Kidney (tissue), 14 donors: ENCODE measurements around the gene SWT1. TPM values are rescaled to one million over a fixed set of nuclear protein-coding genes. Genes with fewer than 3 reads are reported as not detected.

ENCODE experiments used
- DNase-seq, 5 donors: peaks; one replicate each; pipeline ENCODE4 v3.0.0-alpha.2; 2013 to 2020
- FAIRE-seq: peaks from 2 replicates; lab custom pipeline; 2012; peaks lifted over from hg19 to GRCh38; lab: Jason Lieb, UNC
- H3K27ac ChIP-seq, 2 donors: one replicate each; pipeline ENCODE4 v1.7.0; 2013; ENCODE audit warnings: low read depth in 2 of 2, low read length in 2 of 2, inconsistent platforms in 1 of 2
- H3K27me3 ChIP-seq: one replicate; pipeline ENCODE4 v1.7.1; 2013; ENCODE audit warnings: low read length, inconsistent platforms; ENCODE audit not compliant: control insufficient read depth, insufficient read depth
- H3K36me3 ChIP-seq, 3 donors: one replicate each; pipeline versions ENCODE4 v1.7.0 to v1.7.1; 2013; ENCODE audit warnings: low read length in 3 of 3, control low read depth in 1 of 3, inconsistent platforms in 1 of 3; ENCODE audit not compliant: insufficient read depth in 3 of 3, control insufficient read depth in 2 of 3
- H3K4me1 ChIP-seq, 3 donors: one replicate each; pipeline versions ENCODE4 v1.7.0 to v1.7.1; 2013; ENCODE audit warnings: low read length in 3 of 3, inconsistent platforms in 1 of 3, low read depth in 1 of 3; ENCODE audit not compliant: control insufficient read depth in 2 of 3, insufficient read depth in 2 of 3
- H3K4me3 ChIP-seq, 3 donors: one replicate each; pipeline versions ENCODE4 v1.7.0 to v1.8.1; 2013; ENCODE audit warnings: low read length in 3 of 3, control low read depth in 1 of 3, inconsistent platforms in 1 of 3
- H3K9ac ChIP-seq, 3 donors: one replicate each; pipeline versions ENCODE4 v1.7.0 to v1.7.1; 2013; ENCODE audit warnings: low read length in 3 of 3, control low read depth in 1 of 3, inconsistent platforms in 1 of 3
- H3K9me3 ChIP-seq, 3 donors: one replicate each; pipeline versions ENCODE4 v1.7.0 to v1.7.1; 2013; ENCODE audit warnings: low read length in 3 of 3, control low read depth in 1 of 3, inconsistent platforms in 1 of 3; ENCODE audit not compliant: control insufficient read depth in 2 of 3, insufficient read depth in 1 of 3
- CTCF ChIP-seq: IDR thresholded peaks from 3 replicates; pipeline ENCODE4 v1.5.1; 2012; ENCODE audit warnings: mild to moderate bottlenecking, moderate library complexity, borderline replicate concordance; ENCODE audit not compliant: insufficient read depth; ENCODE audit errors: extremely low read depth
- intact Hi-C: fragments of 100-400 bp; cut with DNase I; formaldehyde crosslinking; loops from one replicate; pipeline ENCODE4 v1.11.1; 2022
- polyA plus RNA-seq: library from polyadenylated mRNA; stranded (reverse); fragments of 350-450 nt; fragmentation: Illumina TruSeq; extraction: RNeasy Lipid Tissue Mini Kit (QIAGEN cat#74804); gene quantifications from one replicate; pipeline ENCODE4 v1.2.3, GENCODE V29; 2014; ENCODE audit warnings: low read depth, low replicate concordance; ENCODE audit not compliant: insufficient read depth
- total RNA-seq: library from RNA; stranded (reverse); fragmentation: NEBNext Ultra II Directional; extraction: Animal tissue kit (Norgen Biotek cat#: 25700); gene quantifications from one replicate; pipeline ENCODE4 v1.2.1, GENCODE V29; 2021
- donor health status: control.
- donor health status: control.
- donor health status: control.
- donor health status: control.
- donor health status: control.
- donor health status: DM: yes; HTN: yes; CAD: no.
- donor health status: Normal renal cell carcinoma (clear cell type).

Gene SWT1
- total and polyA plus RNA-seq, 2 donors from 2014 or later: 2.9 to 6.5 TPM

GRCh38 chr1:185312361-185313138 lies 155.6 kb downstream of the SWT1 start:
- Histone ChIP-seq H3K27me3 (no peaks in the 10 kb centered on the region), H3K9ac (peak overlapping the region in 1 of 3 donors; percentile 98), H3K4me1 (peaks cover 0 to 7% (median 3%) of the 10 kb centered on the region in 3 donors), H3K27ac (peak overlapping the region in 1 of 2 donors; percentile 48), H3K4me3 (peak overlapping the region in 2 of 3 donors; percentile 92 to 95), H3K9me3 (no peaks in the 10 kb centered on the region), H3K36me3 (peaks cover 3 to 23% (median 10%) of the 10 kb centered on the region in 3 donors)
- no peak for DNase-seq
- no peak for TF ChIP-seq CTCF
- intact Hi-C loops: no loop called here
- no peak for FAIRE-seq

DNA sequence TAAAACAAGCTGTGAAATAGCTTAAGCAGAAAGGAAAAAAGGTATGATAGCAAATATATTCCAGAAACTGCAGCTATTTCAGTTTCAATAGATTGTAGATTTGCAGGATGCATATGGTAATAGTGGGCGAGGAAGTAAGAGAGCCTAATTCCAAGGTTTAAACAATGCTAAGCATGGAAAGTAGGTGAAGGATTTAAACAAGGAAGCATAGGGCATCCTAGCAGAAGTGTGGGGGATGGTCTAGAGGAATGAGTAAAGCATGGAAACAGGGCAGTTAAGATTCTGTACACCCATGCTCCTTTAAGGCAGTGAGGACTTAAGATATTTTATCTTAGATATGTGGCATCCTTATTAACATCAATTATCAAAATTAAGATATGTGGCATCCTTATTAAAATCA lies 157.4 kb downstream of the SWT1 start:
- Histone ChIP-seq H3K9ac (peak overlapping the region; percentile 47 to 98 (median 68)), H3K9me3 (no peaks in the 10 kb centered on the region), H3K4me1 (peaks cover 3 to 14% (median 6%) of the 10 kb centered on the region in 3 donors), H3K4me3 (peak overlapping the region; percentile 69 to 95 (median 92)), H3K27ac (peak overlapping the region; percentile 54 to 66), H3K36me3 (peaks cover 0 to 8% (median 0%) of the 10 kb centered on the region in 3 donors), H3K27me3 (no peaks in the 10 kb centered on the region)
- DNase-seq (peak in 2 of 5 donors; percentile 42 to 45), FAIRE-seq (no peak)
- TF ChIP-seq CTCF: no peak
- intact Hi-C loops: no loop called here

DNA sequence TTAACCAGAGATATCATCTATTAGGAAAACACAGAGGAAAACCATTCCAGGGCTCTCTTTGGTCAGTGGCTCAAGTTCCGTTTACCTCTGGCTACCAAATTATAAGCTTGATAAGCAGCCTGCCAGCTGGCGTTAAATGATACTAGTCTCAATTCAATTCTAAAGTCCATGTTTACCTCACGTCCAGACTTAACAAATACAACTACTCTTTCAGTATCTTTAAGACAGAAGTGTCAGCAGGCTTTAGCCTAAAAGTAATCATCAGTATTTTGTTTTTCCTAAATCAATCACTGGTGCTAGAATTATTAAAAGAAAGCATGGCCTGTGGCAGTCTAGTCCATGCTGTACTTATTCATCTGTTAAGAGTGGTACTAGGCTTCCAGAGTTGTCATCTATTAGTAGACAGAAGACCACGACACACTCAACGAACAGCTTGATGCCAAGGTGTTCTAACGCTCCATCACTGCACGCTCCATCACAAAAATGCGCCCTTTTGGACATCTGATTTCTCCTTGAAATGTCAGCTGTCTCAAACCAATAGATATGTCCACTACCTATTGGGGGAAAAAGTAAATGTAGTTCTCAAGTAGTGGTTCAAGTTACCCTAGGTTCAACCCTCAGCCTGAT lies 158.6 kb downstream of the SWT1 start:
- intact Hi-C loops: no loop called here
- peak overlapping the region; percentile 97 for H3K27ac ChIP-seq
- FAIRE-seq (no peak), DNase-seq (peak in 1 of 5 donors; percentile 38)
- H3K4me1 ChIP-seq: peaks cover 0 to 14% (median 6%) of the 10 kb centered on the region in 3 donors
- TF ChIP-seq CTCF: no peak
- no peaks in the 10 kb centered on the region for H3K9me3 ChIP-seq
- peak overlapping the region; percentile 47 to 98 (median 87) for H3K9ac ChIP-seq
- H3K36me3 ChIP-seq: peaks cover 0 to 8% (median 0%) of the 10 kb centered on the region in 3 donors
- no peaks in the 10 kb centered on the region for H3K27me3 ChIP-seq
- peak overlapping the region; percentile 69 to 95 (median 92) for H3K4me3 ChIP-seq
